ENCODE results near the gene NGEF. TPM values are rescaled to one million over a fixed set of nuclear protein-coding genes. Genes with fewer than 3 reads are reported as not detected.
A peak's percentile ranks its signal among the peaks of the same experiment; 100 is the strongest.
"Not testable (repeated sequence)": the region's sequence is repeated elsewhere in the genome, so short reads cannot be mapped to it uniquely, and the experiment has no call there.

Gene NGEF
- total RNA-seq, 1 donor from 2014 or later = 0.16 TPM

GRCh38 chr2:232854082-232854481 is 159.0 kb downstream of the NGEF start:
- H3K27me3 ChIP-seq (ENCODE audit: low read depth) = no peaks in the 10 kb centered on the region
- no peak for DNase-seq
- no peak overlapping the region for H3K27ac ChIP-seq (replicated peaks)
- H3K9me3 ChIP-seq (replicated peaks) = no peaks in the 10 kb centered on the region
- no peak overlapping the region for H3K4me3 ChIP-seq
- intact Hi-C loops (cut with micrococcal nuclease) = loop anchor here (5.0 kb wide), 1 partner anchor 398 kb away; the partner anchor contains the start of gene ATG16L1
- no peak for TF ChIP-seq CTCF (IDR thresholded peaks at IDR 0.05; ENCODE audit: borderline replicate concordance)
- H3K4me1 ChIP-seq = peaks cover 13% of the 10 kb centered on the region
- peaks cover 73% of the 10 kb centered on the region for H3K36me3 ChIP-seq

GRCh38 chr2:232852676-232853075 is 160.4 kb downstream of the NGEF start:
- H3K4me3 ChIP-seq = no peak overlapping the region
- no peak overlapping the region for H3K27ac ChIP-seq (replicated peaks)
- H3K4me1 ChIP-seq = peaks cover 13% of the 10 kb centered on the region
- DNase-seq = no peak
- H3K9me3 ChIP-seq (replicated peaks) = no peaks in the 10 kb centered on the region
- H3K36me3 ChIP-seq = peaks cover 73% of the 10 kb centered on the region
- no peaks in the 10 kb centered on the region for H3K27me3 ChIP-seq (ENCODE audit: low read depth)
- no peak for TF ChIP-seq CTCF (IDR thresholded peaks at IDR 0.05; ENCODE audit: borderline replicate concordance)
- intact Hi-C loops (cut with micrococcal nuclease) = loop anchor here (5.0 kb wide), 1 partner anchor 400 kb away; the partner anchor contains the start of gene ATG16L1

GRCh38 chr2:232852081-232852480 is 161.0 kb downstream of the NGEF start:
- Histone ChIP-seq H3K4me1 (peaks cover 13% of the 10 kb centered on the region), H3K36me3 (peaks cover 73% of the 10 kb centered on the region)
- not testable (repeated sequence) for DNase-seq; H3K4me3 ChIP-seq; H3K27me3 ChIP-seq (ENCODE audit: low read depth); H3K9me3 ChIP-seq (replicated peaks); H3K27ac ChIP-seq (replicated peaks)
- intact Hi-C loops (cut with micrococcal nuclease) = loop anchor here (5.0 kb wide), 1 partner anchor 400 kb away; the partner anchor contains the start of gene ATG16L1

- Histone ChIP-seq H3K9me3 (replicated peaks) (no peaks in the 10 kb centered on the region), H3K27ac (replicated peaks) (no peak overlapping the region), H3K4me1 (peaks cover 23% of the 10 kb centered on the region), H3K36me3 (peaks cover 71% of the 10 kb centered on the region), H3K27me3 (ENCODE audit: low read depth) (no peaks in the 10 kb centered on the region), H3K4me3 (no peak overlapping the region)
- intact Hi-C loops (cut with micrococcal nuclease) = loop anchor here (5.0 kb wide), 1 partner anchor 402 kb away; the partner anchor contains the start of gene ATG16L1
- no peak for DNase-seq
- no peak for TF ChIP-seq CTCF (IDR thresholded peaks at IDR 0.05; ENCODE audit: borderline replicate concordance)
Measured at GRCh38 chr2:232850039-232850438, 163.0 kb downstream of the NGEF start.

GRCh38 chr2:232846055-232846454 is 167.0 kb downstream of the NGEF start:
- Histone ChIP-seq H3K27ac (replicated peaks) (no peak overlapping the region), H3K9me3 (replicated peaks) (no peaks in the 10 kb centered on the region), H3K36me3 (peaks cover 85% of the 10 kb centered on the region), H3K4me1 (peaks cover 28% of the 10 kb centered on the region), H3K4me3 (no peak overlapping the region), H3K27me3 (ENCODE audit: low read depth) (no peaks in the 10 kb centered on the region)
- DNase-seq = no peak
- no peak for TF ChIP-seq CTCF (IDR thresholded peaks at IDR 0.05; ENCODE audit: borderline replicate concordance)
- intact Hi-C loops (cut with micrococcal nuclease) = no loop called here

- H3K27me3 ChIP-seq (ENCODE audit: low read depth) = no peaks in the 10 kb centered on the region
- peaks cover 43% of the 10 kb centered on the region for H3K4me1 ChIP-seq
- H3K9me3 ChIP-seq (replicated peaks) = no peaks in the 10 kb centered on the region
- TF ChIP-seq CTCF (IDR thresholded peaks at IDR 0.05; ENCODE audit: borderline replicate concordance) = peak; percentile 55
- intact Hi-C loops (cut with micrococcal nuclease) = no loop called here
- peaks cover 78% of the 10 kb centered on the region for H3K36me3 ChIP-seq
- H3K27ac ChIP-seq (replicated peaks) = peak overlapping the region; percentile 44
- H3K4me3 ChIP-seq = no peak overlapping the region
- no peak for DNase-seq
Measured at GRCh38 chr2:232843834-232844233, 169.2 kb downstream of the NGEF start.

Measured in left ventricle myocardium inferior (tissue), 1 donor.